IMR-90 (cell line): ENCODE data around the gene OSGEP. TPM values are rescaled to one million over a fixed set of nuclear protein-coding genes. Genes with fewer than 3 reads are reported as not detected.

Source experiments
- ATAC-seq: fragments of 200-7000 bp; cut with Tn5 transposase; 2 replicates; pipeline ENCODE4 v1.9.1; 2020; ENCODE audit warnings: low read depth, mild to moderate bottlenecking, moderate library complexity
- BruUV-seq: library from RNA; stranded (reverse); fragments of 400-500 nt; replicated peaks from 2 replicates; lab custom pipeline; 2021; lab: Mats Ljungman, UMichigan
- CTCF ChIA-PET: fragments of 300-600 bp; formaldehyde crosslinking; extraction: SDS; loops from one replicate; lab custom pipeline; 2021; ENCODE audit warnings: antibody characterized with exemption; lab: Yijun Ruan, JAX
- POLR2A ChIA-PET: fragments of 300-600 bp; sonication (Branson Sonifier 250); formaldehyde crosslinking; loops from one replicate; lab custom pipeline; 2022; ENCODE audit warnings: antibody characterized with exemption; ENCODE audit not compliant: unreplicated experiment; lab: Charles Lee
- DNase-seq: peaks from one replicate; pipeline ENCODE4 v3.0.0; 2013
- H2AFZ ChIP-seq: replicated peaks from 2 replicates; pipeline ENCODE3; 2013; ENCODE audit warnings: low read length, mild to moderate bottlenecking; ENCODE audit not compliant: poor library complexity
- H2AK5ac ChIP-seq: 2 replicates; pipeline ENCODE4 v1.6.1; 2013; ENCODE audit warnings: low read depth, low read length, inconsistent platforms
- H2AK9ac ChIP-seq: replicated peaks from 2 replicates; pipeline ENCODE3; 2013; ENCODE audit warnings: mild to moderate bottlenecking, low read depth, low read length, moderate library complexity; ENCODE audit not compliant: poor library complexity
- H2BK120ac ChIP-seq: 2 replicates; pipeline ENCODE4 v1.6.1; 2013; ENCODE audit warnings: low read depth, low read length, inconsistent platforms
- H2BK15ac ChIP-seq: 3 replicates; pipeline ENCODE4 v1.6.1; 2013; ENCODE audit warnings: low read depth, low read length, inconsistent platforms
- H2BK20ac ChIP-seq: 2 replicates; pipeline ENCODE4 v1.6.1; 2013; ENCODE audit warnings: low read depth, mild to moderate bottlenecking, inconsistent platforms, low read length, moderate library complexity
- H2BK5ac ChIP-seq: 2 replicates; pipeline ENCODE4 v1.6.1; 2013; ENCODE audit warnings: mild to moderate bottlenecking, low read depth, low read length, inconsistent platforms; ENCODE audit not compliant: poor library complexity, severe bottlenecking
- H3K14ac ChIP-seq: replicated peaks from 2 replicates; pipeline ENCODE4 v1.6.1; 2013; ENCODE audit warnings: low read depth, low read length, inconsistent platforms
- H3K18ac ChIP-seq: 2 replicates; pipeline ENCODE4 v1.6.1; 2013; ENCODE audit warnings: low read depth, low read length, control low read depth
- H3K23ac ChIP-seq: 2 replicates; pipeline ENCODE4 v1.6.1; 2013; ENCODE audit warnings: low read depth, low read length, inconsistent platforms
- H3K27ac ChIP-seq: 2 replicates; pipeline ENCODE4 v1.5.1; 2013; ENCODE audit warnings: mild to moderate bottlenecking, control low read depth, low read length; ENCODE audit not compliant: insufficient read depth
- H3K27me3 ChIP-seq: 2 replicates; pipeline ENCODE4 v1.6.1; 2013; ENCODE audit warnings: low read length; ENCODE audit not compliant: control insufficient read depth, insufficient read depth
- H3K36me3 ChIP-seq: 2 replicates; pipeline ENCODE4 v1.6.1; 2013; ENCODE audit warnings: low read length, mixed read lengths; ENCODE audit not compliant: control insufficient read depth, insufficient read depth
- H3K4ac ChIP-seq: 2 replicates; pipeline ENCODE4 v1.6.1; 2013; ENCODE audit warnings: low read depth, low read length, inconsistent platforms
- H3K4me1 ChIP-seq: 2 replicates; pipeline ENCODE4 v1.6.1; 2013; ENCODE audit warnings: low read length, mixed read lengths; ENCODE audit not compliant: control insufficient read depth, insufficient read depth
- H3K4me2 ChIP-seq: 2 replicates; pipeline ENCODE4 v1.6.1; 2013; ENCODE audit warnings: low read depth, mild to moderate bottlenecking, control low read depth, low read length, moderate library complexity
- H3K4me3 ChIP-seq: 2 replicates; pipeline ENCODE4 v1.5.1; 2013; ENCODE audit warnings: low read depth, mild to moderate bottlenecking, control low read depth, low read length, moderate library complexity; ENCODE audit not compliant: insufficient read depth
- H3K56ac ChIP-seq: 2 replicates; pipeline ENCODE4 v1.6.1; 2013; ENCODE audit warnings: low read length, inconsistent platforms; ENCODE audit not compliant: insufficient read depth; ENCODE audit errors: extremely low read depth
- H3K79me1 ChIP-seq, 2 experiments: 2 replicates each; pipeline ENCODE4 v1.6.1; 2013; ENCODE audit warnings: low read length in 2 of 2, inconsistent platforms in 1 of 2, low read depth in 1 of 2
- H3K9ac ChIP-seq: 2 replicates; pipeline ENCODE4 v1.6.1; 2013; ENCODE audit warnings: low read depth, low read length, control low read depth
- H3K9me1 ChIP-seq: 2 replicates; pipeline ENCODE4 v1.6.1; 2013; ENCODE audit warnings: low read length, inconsistent platforms; ENCODE audit not compliant: insufficient read depth
- H3K9me3 ChIP-seq: 2 replicates; pipeline ENCODE4 v1.6.1; 2013; ENCODE audit warnings: low read length; ENCODE audit not compliant: control insufficient read depth, insufficient read depth
- H4K20me1 ChIP-seq: 2 replicates; pipeline ENCODE4 v1.6.1; 2013; ENCODE audit warnings: low read length, inconsistent platforms; ENCODE audit not compliant: insufficient read depth
- H4K5ac ChIP-seq: 2 replicates; pipeline ENCODE4 v1.6.1; 2013; ENCODE audit warnings: mild to moderate bottlenecking, low read depth, low read length, control low read depth
- H4K8ac ChIP-seq, 2 experiments: 2 replicates each; pipeline ENCODE4 v1.6.1; 2013; ENCODE audit warnings: low read depth in 2 of 2, low read length in 2 of 2, control low read depth in 1 of 2, inconsistent platforms in 1 of 2
- H4K91ac ChIP-seq: 2 replicates; pipeline ENCODE4 v1.6.1; 2013; ENCODE audit warnings: low read depth, low read length, inconsistent platforms; ENCODE audit not compliant: insufficient read depth
- CEBPB ChIP-seq: IDR thresholded peaks from 2 replicates; pipeline ENCODE4 v1.6.1; 2012; ENCODE audit warnings: low read depth, low read length, improper control_type of control experiment
- CHD1 ChIP-seq: IDR thresholded peaks from 2 replicates; pipeline ENCODE4 v1.6.1; 2012; ENCODE audit warnings: low read depth, low read length, improper control_type of control experiment
- FOS ChIP-seq: fragments of 150-350 bp; IDR thresholded peaks from 2 replicates; pipeline ENCODE4 v1.6.1; 2016; ENCODE audit warnings: low read depth, low read length
- MAFK ChIP-seq: IDR thresholded peaks from 2 replicates; pipeline ENCODE4 v1.6.1; 2012; ENCODE audit warnings: low read depth, low read length, improper control_type of control experiment
- MXI1 ChIP-seq: IDR thresholded peaks from 2 replicates; pipeline ENCODE4 v1.6.1; 2012; ENCODE audit warnings: low read depth, mild to moderate bottlenecking, low read length, moderate library complexity, borderline replicate concordance
- POLR2A ChIP-seq: IDR thresholded peaks from 2 replicates; pipeline ENCODE4 v1.6.1; 2012; ENCODE audit warnings: mild to moderate bottlenecking, low read depth, low read length
- RCOR1 ChIP-seq: IDR thresholded peaks from 2 replicates; pipeline ENCODE4 v1.6.1; 2012; ENCODE audit warnings: mild to moderate bottlenecking, low read length, improper control_type of control experiment; ENCODE audit not compliant: insufficient replicate concordance
- RFX5 ChIP-seq: IDR thresholded peaks from 2 replicates; pipeline ENCODE4 v1.8.0; 2012; ENCODE audit warnings: low read depth, mild to moderate bottlenecking, low read length, moderate library complexity
- SMC3 ChIP-seq: fragments of 150-350 bp; IDR thresholded peaks from 2 replicates; pipeline ENCODE4 v1.6.1; 2016; ENCODE audit warnings: low read depth, mild to moderate bottlenecking, antibody characterized with exemption, low read length, moderate library complexity
- USF2 ChIP-seq: fragments of 150-350 bp; IDR thresholded peaks from 2 replicates; pipeline ENCODE4 v1.6.1; 2017; ENCODE audit warnings: mild to moderate bottlenecking, antibody characterized with exemption, low read length, low read depth
- WGBS, 2 experiments: methylation state at CpG; one replicate each; pipeline versions ENCODE4 v1.1.5 to v1.1.7; 2013; ENCODE audit warnings: missing lambda C conversion rate in 2 of 2; ENCODE audit not compliant: insufficient read length in 1 of 2; ENCODE audit errors: extremely low coverage in 2 of 2; 5-methylcytosine and 5-hydroxymethylcytosine counted together
- dilution Hi-C: fragments of 300-500 bp; cut with HindIII; formaldehyde crosslinking; loops from one replicate; pipeline ENCODE4 v1.14.3; 2018; ENCODE audit warnings: low sequenced_read_pairs; ENCODE audit not compliant: unreplicated experiment
- in situ Hi-C: fragments of 300-500 bp; cut with MboI; formaldehyde crosslinking; loops from 3 replicates; pipeline ENCODE4 v1.14.3; 2019; ENCODE audit warnings: low sequenced_read_pairs, inconsistent platforms, mixed read lengths
- intact Hi-C: fragments of 100-400 bp; cut with micrococcal nuclease; formaldehyde crosslinking; loops from 2 replicates; pipeline ENCODE4 v1.10.0; 2022
- polyA plus RNA-seq, 3 experiments: library from polyadenylated mRNA; depleted of rRNA; stranded (reverse); fragments of >200 nt; gene quantifications; 2 replicates each; pipeline ENCODE4 v1.2.3, GENCODE V29; 2012; ENCODE audit warnings: low replicate concordance in 1 of 3
- total RNA-seq: library from RNA; depleted of rRNA; stranded (reverse); fragments of >200 nt; gene quantifications from 2 replicates; pipeline ENCODE4 v1.2.3, GENCODE V29; 2012
- TF ChIP-seq, protein P1 (sequence below): conservative IDR thresholded peaks from 2 replicates; pipeline ENCODE4 v1.5.1; 2012; ENCODE audit warnings: mild to moderate bottlenecking, low read depth, low read length, improper control_type of control experiment
- TF ChIP-seq, protein P2 (sequence below): fragments of 150-350 bp; IDR thresholded peaks from 2 replicates; pipeline ENCODE4 v1.6.1; 2016; ENCODE audit warnings: low read depth, mild to moderate bottlenecking, low read length, moderate library complexity, borderline replicate concordance

The OSGEP gene
- total and polyA plus RNA-seq, 2 of the 4 experiments (the other 2 are of a cell fraction), result 24.7 to 32.4 TPM

DNA sequence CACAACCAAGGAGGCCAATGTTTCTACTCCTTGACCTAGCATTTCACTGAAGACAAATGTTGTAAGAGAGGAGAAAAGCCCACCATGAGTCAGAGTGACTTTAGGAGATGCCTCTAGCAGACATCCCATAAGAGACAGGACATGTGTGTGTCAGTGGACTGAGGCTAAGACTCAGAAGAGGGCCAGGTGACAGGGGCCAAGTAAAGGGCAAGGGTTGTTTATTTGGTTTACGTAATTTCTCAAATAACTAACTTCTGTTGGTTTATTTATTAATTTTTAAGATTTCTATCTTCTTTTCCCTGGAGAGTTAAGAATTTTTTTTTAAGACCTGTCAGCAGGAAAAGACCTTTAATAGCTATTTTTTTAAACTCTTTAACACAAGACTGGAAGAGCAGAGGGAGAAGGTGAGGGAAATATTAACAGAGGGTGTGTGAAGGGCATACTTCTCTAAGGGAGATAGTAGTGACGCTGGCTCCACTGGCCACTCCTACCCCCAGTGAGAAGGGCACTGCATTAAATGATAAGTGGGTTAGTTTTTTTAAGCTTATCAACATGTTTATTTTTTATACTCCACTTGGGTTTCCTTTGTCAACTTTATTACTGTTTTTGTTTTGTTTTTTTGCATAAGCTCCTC lies 18.0 kb upstream of the OSGEP start:
- WGBS, 2 experiments, result no CpG with 5 or more reads among the region's 2 CpGs
- ChIA-PET POLR2A (no interaction called here), CTCF (no interaction called here)
- dilution Hi-C loops, result no loop called here
- Histone ChIP-seq H2AK9ac (no peak overlapping the region), H3K4me3 (no peak overlapping the region), H2AK5ac (no peak overlapping the region), H3K4ac (no peak overlapping the region), H3K4me1 (peaks cover 4% of the 10 kb centered on the region; the same call in 1 of the 2 replicates), H3K9me3 (no peaks in the 10 kb centered on the region), H2AFZ (no peak overlapping the region), H3K4me2 (no peak overlapping the region), H3K79me1 (peaks cover 15 to 17% of the 10 kb centered on the region in 2 experiments), H3K56ac (no peak overlapping the region), H4K8ac (no peak overlapping the region), H3K23ac (no peak overlapping the region), H4K91ac (no peak overlapping the region), H4K5ac (no peak overlapping the region), H2BK20ac (no peak overlapping the region), H4K20me1 (no peaks in the 10 kb centered on the region), H3K27me3 (no peaks in the 10 kb centered on the region), H2BK120ac (no peak overlapping the region), H2BK15ac (no peak overlapping the region), H3K36me3 (peaks cover 10% of the 10 kb centered on the region), H3K9me1 (peaks cover 7% of the 10 kb centered on the region), H3K27ac (no peak overlapping the region), H3K9ac (no peak overlapping the region), H3K14ac (no peak overlapping the region), H2BK5ac (no peak overlapping the region), H3K18ac (no peak overlapping the region)
- in situ Hi-C loops, result loop anchor here (25.0 kb wide), 1 partner anchor 615 kb away; the partner anchor contains the start of gene ZNF219
- TF ChIP-seq USF2 (no peak), CEBPB (no peak), SMC3 (no peak), RCOR1 (no peak), FOS (no peak), MAFK (no peak), RFX5 (no peak), POLR2A (no peak), CHD1 (no peak), MXI1 (no peak)
- TF ChIP-seq, protein P1, sequence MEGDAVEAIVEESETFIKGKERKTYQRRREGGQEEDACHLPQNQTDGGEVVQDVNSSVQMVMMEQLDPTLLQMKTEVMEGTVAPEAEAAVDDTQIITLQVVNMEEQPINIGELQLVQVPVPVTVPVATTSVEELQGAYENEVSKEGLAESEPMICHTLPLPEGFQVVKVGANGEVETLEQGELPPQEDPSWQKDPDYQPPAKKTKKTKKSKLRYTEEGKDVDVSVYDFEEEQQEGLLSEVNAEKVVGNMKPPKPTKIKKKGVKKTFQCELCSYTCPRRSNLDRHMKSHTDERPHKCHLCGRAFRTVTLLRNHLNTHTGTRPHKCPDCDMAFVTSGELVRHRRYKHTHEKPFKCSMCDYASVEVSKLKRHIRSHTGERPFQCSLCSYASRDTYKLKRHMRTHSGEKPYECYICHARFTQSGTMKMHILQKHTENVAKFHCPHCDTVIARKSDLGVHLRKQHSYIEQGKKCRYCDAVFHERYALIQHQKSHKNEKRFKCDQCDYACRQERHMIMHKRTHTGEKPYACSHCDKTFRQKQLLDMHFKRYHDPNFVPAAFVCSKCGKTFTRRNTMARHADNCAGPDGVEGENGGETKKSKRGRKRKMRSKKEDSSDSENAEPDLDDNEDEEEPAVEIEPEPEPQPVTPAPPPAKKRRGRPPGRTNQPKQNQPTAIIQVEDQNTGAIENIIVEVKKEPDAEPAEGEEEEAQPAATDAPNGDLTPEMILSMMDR, result no peak
- TF ChIP-seq, protein P2, sequence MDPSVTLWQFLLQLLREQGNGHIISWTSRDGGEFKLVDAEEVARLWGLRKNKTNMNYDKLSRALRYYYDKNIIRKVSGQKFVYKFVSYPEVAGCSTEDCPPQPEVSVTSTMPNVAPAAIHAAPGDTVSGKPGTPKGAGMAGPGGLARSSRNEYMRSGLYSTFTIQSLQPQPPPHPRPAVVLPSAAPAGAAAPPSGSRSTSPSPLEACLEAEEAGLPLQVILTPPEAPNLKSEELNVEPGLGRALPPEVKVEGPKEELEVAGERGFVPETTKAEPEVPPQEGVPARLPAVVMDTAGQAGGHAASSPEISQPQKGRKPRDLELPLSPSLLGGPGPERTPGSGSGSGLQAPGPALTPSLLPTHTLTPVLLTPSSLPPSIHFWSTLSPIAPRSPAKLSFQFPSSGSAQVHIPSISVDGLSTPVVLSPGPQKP, result no peak
- ATAC-seq (no peak), DNase-seq (no peak)
- intact Hi-C loops, result no loop called here
- BruUV-seq, result no TSS peak
